Smooth muscle cell (in vitro differentiated cells): Measurements from ENCODE around the gene LENG8. TPM values are rescaled to one million over a fixed set of nuclear protein-coding genes. Genes with fewer than 3 reads are reported as not detected.
A peak's percentile ranks its signal among the peaks of the same experiment; 100 is the strongest.

Experiments used
- DNase-seq: peaks from one replicate; lab custom pipeline; 2025; ENCODE audit not compliant: unreplicated experiment; lab: John Stamatoyannopoulos, UW
- H2AFZ ChIP-seq: fragments of 200-600 bp; sonication (generic); 2 replicates; pipeline ENCODE4 v1.6.0; 2016; ENCODE audit warnings: antibody characterized with exemption, low read depth, mild to moderate bottlenecking
- H3F3A ChIP-seq: fragments of 200-600 bp; sonication (generic); 2 replicates; pipeline ENCODE4 v1.6.0; 2017; ENCODE audit warnings: antibody characterized with exemption, low read depth
- H3K27ac ChIP-seq: fragments of 200-600 bp; sonication (generic); 2 replicates; pipeline ENCODE4 v1.5.1; 2016; ENCODE audit warnings: low read depth, mild to moderate bottlenecking
- H3K27me3 ChIP-seq: fragments of 200-600 bp; sonication (generic); 2 replicates; pipeline ENCODE4 v1.6.1; 2016; ENCODE audit warnings: low read depth, mild to moderate bottlenecking
- H3K36me3 ChIP-seq: fragments of 200-600 bp; sonication (generic); 2 replicates; pipeline ENCODE4 v1.5.1; 2016; ENCODE audit warnings: low read depth
- H3K4me1 ChIP-seq: fragments of 200-600 bp; sonication (generic); 2 replicates; pipeline ENCODE4 v1.5.1; 2016; ENCODE audit warnings: low read depth
- H3K4me2 ChIP-seq: fragments of 200-600 bp; sonication (generic); 2 replicates; pipeline ENCODE4 v1.6.0; 2016; ENCODE audit warnings: mild to moderate bottlenecking
- H3K4me3 ChIP-seq: fragments of 200-600 bp; sonication (generic); 2 replicates; pipeline ENCODE4 v1.5.1; 2016; ENCODE audit warnings: mild to moderate bottlenecking
- H3K79me2 ChIP-seq: fragments of 200-600 bp; sonication (generic); 2 replicates; pipeline ENCODE4 v1.6.0; 2016; ENCODE audit warnings: low read depth, mild to moderate bottlenecking
- H3K9ac ChIP-seq: fragments of 200-600 bp; sonication (generic); 2 replicates; pipeline ENCODE4 v1.6.0; 2016; ENCODE audit warnings: low read depth
- H3K9me3 ChIP-seq: fragments of 200-600 bp; sonication (generic); replicated peaks from 2 replicates; pipeline ENCODE4 v1.5.1; 2016; ENCODE audit warnings: low read depth
- H4K20me1 ChIP-seq: fragments of 200-600 bp; sonication (generic); 2 replicates; pipeline ENCODE4 v1.6.0; 2016; ENCODE audit warnings: low read depth
- WGBS: methylation state at CpG from one replicate; pipeline ENCODE4 v1.1.7; 2016; ENCODE audit warnings: low lambda C conversion rate; 5-methylcytosine and 5-hydroxymethylcytosine counted together
- polyA plus RNA-seq: library from polyadenylated mRNA; unstranded; fragments of >200 nt; fragmentation: Nextera tagmentation; extraction: Ambion mirVana; gene quantifications from 2 replicates; pipeline ENCODE4 v1.2.1, GENCODE V29; 2016
- total RNA-seq: library from RNA; depleted of rRNA; stranded (reverse); fragments of >200 nt; gene quantifications from 2 replicates; pipeline ENCODE4 v1.2.3, GENCODE V29; 2014
- TF ChIP-seq, protein P1 (sequence below): fragments of 200-600 bp; sonication (generic); IDR thresholded peaks from 2 replicates; pipeline ENCODE4 v1.5.1; 2017; ENCODE audit warnings: borderline replicate concordance, mild to moderate bottlenecking, antibody characterized with exemption; ENCODE audit not compliant: insufficient read depth, poor library complexity, severe bottlenecking

The LENG8 gene
- total and polyA plus RNA-seq, 2 experiments from 2014 or later = 27.6 to 32.9 TPM

DNA sequence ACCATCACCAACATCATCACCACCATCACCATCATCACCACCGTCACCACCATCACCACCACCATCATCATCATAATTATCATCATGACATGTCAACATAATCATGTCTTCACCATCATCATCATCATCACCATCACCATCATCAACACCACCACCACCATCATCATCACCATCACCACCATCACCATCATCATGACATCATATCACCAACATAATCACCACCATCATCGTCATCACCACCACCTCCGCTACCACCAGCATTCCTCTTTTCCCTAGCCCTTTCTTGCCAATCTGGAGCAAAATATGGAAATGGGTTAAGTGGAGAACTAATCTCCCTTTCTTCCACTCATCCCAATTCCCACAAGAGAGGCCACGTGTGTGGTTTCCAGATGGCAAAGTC lies 34.8 kb upstream of the LENG8 start:
- Histone ChIP-seq H3K4me2 (no peak overlapping the region), H3K79me2 (no peaks in the 10 kb centered on the region), H3K4me3 (no peak overlapping the region), H2AFZ (no peak overlapping the region), H3K27me3 (peaks cover 43% of the 10 kb centered on the region), H3K9ac (no peak overlapping the region), H3K9me3 (no peaks in the 10 kb centered on the region), H3K4me1 (peaks cover 14% of the 10 kb centered on the region), H4K20me1 (no peaks in the 10 kb centered on the region), H3K27ac (no peak overlapping the region), H3F3A (no peaks in the 10 kb centered on the region), H3K36me3 (no peaks in the 10 kb centered on the region)
- DNase-seq = no peak
- TF ChIP-seq, protein P1, sequence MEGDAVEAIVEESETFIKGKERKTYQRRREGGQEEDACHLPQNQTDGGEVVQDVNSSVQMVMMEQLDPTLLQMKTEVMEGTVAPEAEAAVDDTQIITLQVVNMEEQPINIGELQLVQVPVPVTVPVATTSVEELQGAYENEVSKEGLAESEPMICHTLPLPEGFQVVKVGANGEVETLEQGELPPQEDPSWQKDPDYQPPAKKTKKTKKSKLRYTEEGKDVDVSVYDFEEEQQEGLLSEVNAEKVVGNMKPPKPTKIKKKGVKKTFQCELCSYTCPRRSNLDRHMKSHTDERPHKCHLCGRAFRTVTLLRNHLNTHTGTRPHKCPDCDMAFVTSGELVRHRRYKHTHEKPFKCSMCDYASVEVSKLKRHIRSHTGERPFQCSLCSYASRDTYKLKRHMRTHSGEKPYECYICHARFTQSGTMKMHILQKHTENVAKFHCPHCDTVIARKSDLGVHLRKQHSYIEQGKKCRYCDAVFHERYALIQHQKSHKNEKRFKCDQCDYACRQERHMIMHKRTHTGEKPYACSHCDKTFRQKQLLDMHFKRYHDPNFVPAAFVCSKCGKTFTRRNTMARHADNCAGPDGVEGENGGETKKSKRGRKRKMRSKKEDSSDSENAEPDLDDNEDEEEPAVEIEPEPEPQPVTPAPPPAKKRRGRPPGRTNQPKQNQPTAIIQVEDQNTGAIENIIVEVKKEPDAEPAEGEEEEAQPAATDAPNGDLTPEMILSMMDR = no peak
- 86% methylated on average over 4 of the region's 4 CpGs for WGBS

DNA sequence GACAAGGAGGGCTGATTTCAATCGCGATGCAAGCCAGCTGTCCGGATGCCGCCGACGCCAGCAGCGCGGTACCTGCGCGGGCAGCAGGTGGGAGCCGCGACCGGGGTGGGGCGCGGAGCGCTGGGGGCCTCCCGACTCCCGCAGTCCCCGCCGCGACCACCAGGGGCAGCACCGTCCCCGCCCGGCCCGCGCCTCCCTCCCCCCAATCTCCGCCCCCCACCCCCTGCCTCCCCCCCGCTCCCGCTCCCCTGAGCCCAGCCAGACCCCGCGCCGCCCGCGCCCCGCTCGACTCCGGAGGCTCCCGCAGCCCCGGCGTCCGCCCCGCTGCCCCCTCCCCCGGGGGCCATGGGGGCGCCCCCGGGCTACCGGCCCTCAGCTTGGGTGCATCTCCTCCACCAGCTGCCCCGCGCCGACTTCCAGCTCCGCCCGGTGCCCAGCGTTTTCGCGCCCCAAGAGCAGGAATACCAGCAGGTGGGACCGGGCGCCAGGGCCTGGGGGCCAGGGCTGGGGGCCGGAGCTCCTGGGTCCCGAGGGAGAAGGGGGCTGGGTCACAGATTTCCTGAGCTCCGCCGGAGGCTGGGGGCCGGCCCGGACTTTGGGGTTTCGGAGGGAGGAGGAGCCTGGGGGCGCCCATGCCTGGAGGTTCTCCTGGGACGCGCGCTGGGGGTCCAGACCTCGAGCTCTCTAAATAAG lies 33.6 kb upstream of the LENG8 start, which contains the start of gene TTYH1:
Gene TTYH1, plus strand, starts transcription at position 257 of the 693 bp plus-strand sequence. Its CDS starts 89 bp downstream, at position 346.
- H4K20me1 ChIP-seq = no peaks in the 10 kb centered on the region
- no peak within 1 kb of the TSS for H3K9ac ChIP-seq
- no peak within 1 kb of the TSS for H2AFZ ChIP-seq
- no peaks in the 10 kb centered on the region for H3K79me2 ChIP-seq
- no peaks in the 10 kb centered on the region for H3K9me3 ChIP-seq
- no peak within 1 kb of the TSS for H3K4me3 ChIP-seq
- H3K4me2 ChIP-seq = no peak within 1 kb of the TSS
- TF ChIP-seq, protein P1 = peak; percentile 41
- peaks cover 43% of the 10 kb centered on the region for H3K27me3 ChIP-seq
- H3K27ac ChIP-seq = no peak within 1 kb of the TSS
- WGBS = 9% methylated on average over 23 of the region's 68 CpGs
- no peaks in the 10 kb centered on the region for H3K36me3 ChIP-seq
- H3K4me1 ChIP-seq = peaks cover 24% of the 10 kb centered on the region
- H3F3A ChIP-seq = no peaks in the 10 kb centered on the region
- DNase-seq = no peak

DNA sequence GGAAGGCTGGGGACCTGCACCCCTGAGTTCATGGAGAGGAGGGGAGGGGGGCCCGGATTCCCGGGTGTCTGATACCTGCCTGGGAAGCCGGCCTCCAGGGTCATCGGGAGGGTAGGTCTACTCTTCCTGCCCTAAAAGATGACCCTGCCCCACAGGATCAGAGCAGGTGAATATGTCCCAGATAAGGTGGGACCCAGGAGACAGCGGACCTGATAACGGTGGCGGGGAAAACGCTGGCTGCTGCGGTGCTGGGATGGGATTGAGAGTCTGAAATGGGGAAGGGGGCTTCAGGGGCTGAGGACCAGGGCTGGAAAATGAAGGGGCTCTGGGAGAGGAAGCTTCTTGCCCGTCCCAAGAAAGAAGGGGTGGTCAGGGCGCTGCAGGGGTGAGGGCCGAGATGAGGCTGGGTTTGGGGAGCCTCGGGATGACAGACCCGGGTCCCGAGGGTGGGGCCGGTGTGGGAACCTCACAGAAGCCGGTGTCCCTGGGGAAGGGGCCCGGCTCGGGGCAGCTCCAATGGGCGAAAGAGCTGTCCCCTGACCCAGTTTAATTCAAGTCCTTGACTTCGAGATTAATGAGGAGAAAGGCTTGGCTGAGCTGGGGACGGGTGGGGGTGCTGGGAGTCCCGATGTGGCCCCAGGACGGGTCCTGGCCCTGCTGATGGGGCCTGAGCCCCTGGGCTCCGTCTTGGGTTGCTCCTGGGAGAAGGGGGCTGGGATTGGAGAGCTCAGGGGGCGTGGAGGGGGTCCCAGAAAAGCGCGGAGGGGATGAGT lies 32.9 kb upstream of the LENG8 start:
- Histone ChIP-seq H3K4me3 (no peak overlapping the region), H3K79me2 (no peaks in the 10 kb centered on the region), H3F3A (no peaks in the 10 kb centered on the region), H3K27me3 (peaks cover 35% of the 10 kb centered on the region), H2AFZ (no peak overlapping the region), H3K4me2 (no peak overlapping the region), H3K4me1 (peaks cover 27% of the 10 kb centered on the region), H3K27ac (no peak overlapping the region), H4K20me1 (no peaks in the 10 kb centered on the region), H3K36me3 (no peaks in the 10 kb centered on the region), H3K9me3 (no peaks in the 10 kb centered on the region), H3K9ac (no peak overlapping the region)
- no peak for DNase-seq
- TF ChIP-seq, protein P1 = no peak
- 33% methylated on average over 23 of the region's 28 CpGs for WGBS
